CD4-positive, alpha-beta T cell (primary cell): ENCODE results near the gene SHKBP1. TPM values are rescaled to one million over a fixed set of nuclear protein-coding genes. Genes with fewer than 3 reads are reported as not detected.

ENCODE experiments used
- ATAC-seq: fragments of 200-7000 bp; cut with Tn5 transposase; one replicate; pipeline ENCODE4 v1.10.0; 2022; ENCODE audit warnings: mild to moderate bottlenecking; ENCODE audit not compliant: poor library complexity
- CTCF ChIA-PET: fragments of 350-600 bp; sonication (Branson Sonifier 250); formaldehyde crosslinking; loops from one replicate; lab custom pipeline; 2021; ENCODE audit warnings: antibody characterized with exemption, inconsistent platforms; lab: Charles Lee
- POLR2A ChIA-PET: fragments of 350-600 bp; sonication (Branson Sonifier 250); formaldehyde crosslinking; loops from one replicate; lab custom pipeline; 2021; ENCODE audit warnings: antibody characterized with exemption, inconsistent platforms; lab: Charles Lee
- DNase-seq, 14 experiments: peaks; one replicate each; pipeline ENCODE4 v3.0.0-alpha.2; 2013 to 2020; ENCODE audit warnings: mixed read lengths in 2 of 14
- H3K27ac ChIP-seq, 2 donors: one replicate each; pipeline versions ENCODE4 v1.5.1 to v1.7.0; 2013; ENCODE audit warnings: low read length in 2 of 2, low read depth in 1 of 2, mild to moderate bottlenecking in 1 of 2
- H3K27me3 ChIP-seq, 2 experiments: 1 replicate in 1 of 2; 2 replicates in 1 of 2; pipeline versions ENCODE4 v1.6.1 to v1.7.0; 2013; ENCODE audit warnings: low read length in 2 of 2, control low read depth in 1 of 2, mild to moderate bottlenecking in 1 of 2, moderate library complexity in 1 of 2; ENCODE audit not compliant: insufficient read depth in 2 of 2, control insufficient read depth in 1 of 2
- H3K36me3 ChIP-seq: one replicate; pipeline ENCODE4 v1.6.1; 2013; ENCODE audit warnings: low read length, control low read depth; ENCODE audit not compliant: insufficient read depth
- H3K4me1 ChIP-seq: one replicate; pipeline ENCODE4 v1.6.1; 2013; ENCODE audit warnings: low read length, control low read depth; ENCODE audit not compliant: insufficient read depth
- H3K4me3 ChIP-seq: one replicate; pipeline ENCODE4 v1.5.1; 2013; ENCODE audit warnings: mild to moderate bottlenecking, low read length, moderate library complexity
- H3K9me3 ChIP-seq, 2 experiments: 1 replicate in 1 of 2; 2 replicates in 1 of 2; pipeline versions ENCODE4 v1.6.1 to v1.7.0; 2013; ENCODE audit warnings: low read length in 2 of 2, mild to moderate bottlenecking in 2 of 2, control low read depth in 1 of 2, moderate library complexity in 1 of 2; ENCODE audit not compliant: control insufficient read depth in 1 of 2, insufficient read depth in 1 of 2
- H3K27ac Mint-ChIP-seq: one replicate; pipeline ENCODE4 v1.8.0; 2020; ENCODE audit warnings: mixed read lengths
- H3K27me3 Mint-ChIP-seq: one replicate; pipeline ENCODE4 v1.8.0; 2021; ENCODE audit warnings: mixed read lengths
- H3K36me3 Mint-ChIP-seq: one replicate; pipeline ENCODE4 v1.8.0; 2021; ENCODE audit warnings: low read depth, mixed read lengths
- H3K4me1 Mint-ChIP-seq: one replicate; pipeline ENCODE4 v1.8.0; 2021; ENCODE audit warnings: low read depth, mixed read lengths
- H3K4me3 Mint-ChIP-seq: one replicate; pipeline ENCODE4 v1.8.0; 2020; ENCODE audit warnings: mild to moderate bottlenecking, mixed read lengths
- H3K9me3 Mint-ChIP-seq: one replicate; pipeline ENCODE4 v1.8.0; 2020; ENCODE audit warnings: mixed read lengths
- intact Hi-C, 2 experiments: fragments of 100-400 bp; cut with DNase I in 1 of 2; cut with micrococcal nuclease in 1 of 2; formaldehyde crosslinking; loops; one replicate each; pipeline versions ENCODE4 v1.15.1 to v1.9.0; 2023 to 2025; cut with DNase I, micrococcal nuclease
- total RNA-seq, 174 experiments: library from RNA in 2 of 174; stranded (reverse) in 2 of 174; gene quantifications; one replicate each; pipeline ENCODE4 v1.2.3 and lab custom pipeline; 2021 to 2026
- TF ChIP-seq, protein P1 (sequence below): fragments of 200-600 bp; IDR thresholded peaks from one replicate; pipeline ENCODE4 v1.8.0; 2022; ENCODE audit warnings: antibody characterized with exemption, mild to moderate bottlenecking

Gene SHKBP1
- total RNA-seq, 2 experiments from 2014 or later, result 82.5 to 92.9 TPM

DNA sequence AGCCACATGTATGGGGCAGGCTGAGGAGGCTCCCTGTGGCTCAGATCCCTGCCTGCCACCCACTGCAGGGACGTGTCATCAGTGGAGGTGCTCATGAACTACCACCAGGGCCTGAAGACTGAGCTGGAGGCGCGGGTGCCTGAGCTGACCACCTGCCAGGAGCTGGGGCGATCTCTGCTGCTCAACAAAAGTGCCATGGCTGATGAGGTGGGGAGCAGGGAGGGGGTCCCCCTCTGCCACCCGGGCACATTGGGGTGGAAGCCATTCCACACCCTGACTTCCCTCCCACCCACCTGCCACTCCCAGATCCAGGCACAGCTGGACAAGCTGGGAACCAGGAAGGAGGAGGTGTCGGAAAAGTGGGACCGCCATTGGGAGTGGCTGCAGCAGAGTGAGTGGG is 11.3 kb upstream of the SHKBP1 start:
- Mint-ChIP-seq H3K27ac (no peak overlapping the region), H3K9me3 (no peaks in the 10 kb centered on the region), H3K4me1 (peaks cover 15% of the 10 kb centered on the region), H3K27me3 (peaks cover 59% of the 10 kb centered on the region), H3K4me3 (no peak overlapping the region), H3K36me3 (no peaks in the 10 kb centered on the region)
- peaks cover 36 to 49% of the 10 kb centered on the region in 2 experiments for H3K27me3 ChIP-seq
- no peak overlapping the region for H3K4me3 ChIP-seq
- DNase-seq (no peak), ATAC-seq (no peak)
- intact Hi-C loops, result loop anchor here in 1 of 2 experiments (5.0 kb wide), 1 partner anchor 37 kb away; the partner anchor contains the start of gene LTBP4
- POLR2A ChIA-PET, result no interaction called here
- CTCF ChIA-PET, result no interaction called here
- H3K27ac ChIP-seq, result no peak overlapping the region
- no peaks in the 10 kb centered on the region for H3K36me3 ChIP-seq
- H3K9me3 ChIP-seq, result peaks cover 0 to 8% of the 10 kb centered on the region in 2 experiments
- peaks cover 20% of the 10 kb centered on the region for H3K4me1 ChIP-seq
- TF ChIP-seq, protein P1, sequence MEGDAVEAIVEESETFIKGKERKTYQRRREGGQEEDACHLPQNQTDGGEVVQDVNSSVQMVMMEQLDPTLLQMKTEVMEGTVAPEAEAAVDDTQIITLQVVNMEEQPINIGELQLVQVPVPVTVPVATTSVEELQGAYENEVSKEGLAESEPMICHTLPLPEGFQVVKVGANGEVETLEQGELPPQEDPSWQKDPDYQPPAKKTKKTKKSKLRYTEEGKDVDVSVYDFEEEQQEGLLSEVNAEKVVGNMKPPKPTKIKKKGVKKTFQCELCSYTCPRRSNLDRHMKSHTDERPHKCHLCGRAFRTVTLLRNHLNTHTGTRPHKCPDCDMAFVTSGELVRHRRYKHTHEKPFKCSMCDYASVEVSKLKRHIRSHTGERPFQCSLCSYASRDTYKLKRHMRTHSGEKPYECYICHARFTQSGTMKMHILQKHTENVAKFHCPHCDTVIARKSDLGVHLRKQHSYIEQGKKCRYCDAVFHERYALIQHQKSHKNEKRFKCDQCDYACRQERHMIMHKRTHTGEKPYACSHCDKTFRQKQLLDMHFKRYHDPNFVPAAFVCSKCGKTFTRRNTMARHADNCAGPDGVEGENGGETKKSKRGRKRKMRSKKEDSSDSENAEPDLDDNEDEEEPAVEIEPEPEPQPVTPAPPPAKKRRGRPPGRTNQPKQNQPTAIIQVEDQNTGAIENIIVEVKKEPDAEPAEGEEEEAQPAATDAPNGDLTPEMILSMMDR, result no peak

GRCh38 chr19:40565910-40566495 is 10.7 kb upstream of the SHKBP1 start:
- H3K4me3 Mint-ChIP-seq, result no peak overlapping the region
- H3K27me3 Mint-ChIP-seq, result peaks cover 59% of the 10 kb centered on the region
- no peaks in the 10 kb centered on the region for H3K36me3 Mint-ChIP-seq
- peaks cover 21% of the 10 kb centered on the region for H3K4me1 Mint-ChIP-seq
- ATAC-seq (no peak), DNase-seq (no peak)
- Histone ChIP-seq H3K27ac (no peak overlapping the region), H3K9me3 (peaks cover 0 to 8% of the 10 kb centered on the region in 2 experiments), H3K4me1 (peaks cover 26% of the 10 kb centered on the region), H3K36me3 (no peaks in the 10 kb centered on the region), H3K4me3 (no peak overlapping the region), H3K27me3 (peaks cover 32 to 45% of the 10 kb centered on the region in 2 experiments)
- H3K27ac Mint-ChIP-seq, result no peak overlapping the region
- CTCF ChIA-PET, result interaction anchor here (0.7 kb wide), 1 partner anchor 1172 kb away, joined by 3 read pairs; no protein-coding TSS in a partner anchor
- TF ChIP-seq, protein P1, result no peak
- POLR2A ChIA-PET, result no interaction called here
- intact Hi-C loops, result loop anchor here in 1 of 2 experiments (5.0 kb wide), 1 partner anchor 36 kb away; the partner anchor contains the start of gene LTBP4
- H3K9me3 Mint-ChIP-seq, result peaks cover 2% of the 10 kb centered on the region

DNA sequence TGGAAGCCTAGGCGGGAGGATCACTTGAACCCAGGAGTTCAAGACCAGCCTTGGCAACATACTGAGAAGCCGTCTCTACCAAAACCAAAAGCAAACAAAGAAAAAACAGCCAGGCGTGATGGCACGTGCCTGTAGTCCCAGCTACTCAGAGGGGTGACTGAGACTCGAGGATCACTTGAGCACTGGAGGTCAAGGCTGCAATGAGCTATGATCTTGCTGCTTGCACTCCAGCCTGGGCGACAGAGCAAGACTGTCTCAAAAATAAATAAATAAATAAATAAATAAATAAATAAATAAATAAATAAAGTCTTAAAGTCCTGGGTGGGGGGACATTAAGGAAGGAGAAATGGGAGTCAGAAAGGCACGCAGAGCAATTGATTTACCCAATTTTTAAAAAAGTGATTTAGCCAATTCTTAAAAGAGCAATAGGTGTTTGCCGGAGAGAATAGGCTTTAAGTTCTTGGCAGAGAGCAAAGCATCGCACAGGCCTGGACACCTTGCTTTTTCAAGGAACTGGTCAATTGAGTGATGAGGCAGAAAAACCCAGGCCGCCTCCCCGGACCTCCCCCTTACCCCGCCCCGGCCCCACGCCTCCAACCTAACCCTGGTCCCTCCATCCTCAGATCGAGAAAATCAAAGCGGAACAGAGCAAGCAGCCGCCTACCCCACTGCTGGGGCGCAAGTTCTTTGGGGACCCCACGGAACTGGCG is 9.5 kb upstream of the SHKBP1 start:
- Mint-ChIP-seq H3K9me3 (peaks cover 2% of the 10 kb centered on the region), H3K27ac (no peak overlapping the region), H3K4me3 (no peak overlapping the region), H3K36me3 (no peaks in the 10 kb centered on the region), H3K4me1 (peaks cover 22% of the 10 kb centered on the region), H3K27me3 (peaks cover 52% of the 10 kb centered on the region)
- ChIA-PET POLR2A (no interaction called here), CTCF (interaction anchor here (0.7 kb wide), 1 partner anchor 1170 kb away, joined by 3 read pairs; no protein-coding TSS in a partner anchor)
- DNase-seq (peak in 1 of 14 experiments; percentile 9), ATAC-seq (no peak)
- intact Hi-C loops, result loop anchor here in 1 of 2 experiments (5.0 kb wide), 1 partner anchor 35 kb away; the partner anchor contains the start of gene LTBP4
- TF ChIP-seq, protein P1, result no peak
- Histone ChIP-seq H3K4me1 (peaks cover 32% of the 10 kb centered on the region), H3K4me3 (no peak overlapping the region), H3K27ac (no peak overlapping the region), H3K27me3 (peaks cover 29 to 37% of the 10 kb centered on the region in 2 experiments), H3K36me3 (no peaks in the 10 kb centered on the region), H3K9me3 (peaks cover 0 to 8% of the 10 kb centered on the region in 2 experiments)
